ENCODE measurements around the gene CRTAC1.

The CRTAC1 gene

GRCh38 chr10:97850446-97850845 is 180.0 kb downstream of the CRTAC1 start:
- Histone ChIP-seq H3K27ac (replicated peaks) (no peak overlapping the region), H3K27me3 (ENCODE audit: insufficient read depth, poor library complexity, severe bottlenecking) (peaks cover 23% of the 10 kb centered on the region), H3K4me3 (replicated peaks; ENCODE audit: insufficient read depth, low read length) (no peak overlapping the region; the same call in 1 of the 2 replicates)
- TF ChIP-seq GABPA (IDR thresholded peaks at IDR 0.05; ENCODE audit: low read depth) = no peak
- no peak for TF ChIP-seq REST (IDR thresholded peaks at IDR 0.05; ENCODE audit: insufficient replicate concordance, low read depth)
- TF ChIP-seq CTCF (IDR thresholded peaks at IDR 0.05; ENCODE audit: insufficient read depth, low read length) = no peak
- DNase-seq (ENCODE audit: low read depth in 1 of 2, low spot score in 1 of 2) = no peak

- peak in 1 of 2 experiments; percentile 13 for DNase-seq (ENCODE audit: low read depth in 1 of 2, low spot score in 1 of 2)
- Histone ChIP-seq H3K27ac (replicated peaks) (no peak within 1 kb of the TSS), H3K4me3 (replicated peaks; ENCODE audit: insufficient read depth, low read length) (peak within 1 kb of the TSS; percentile 48), H3K27me3 (ENCODE audit: insufficient read depth, poor library complexity, severe bottlenecking) (peaks cover 23% of the 10 kb centered on the region)
- TF ChIP-seq REST (IDR thresholded peaks at IDR 0.05; ENCODE audit: insufficient replicate concordance, low read depth) = peak; percentile 90
- no peak for TF ChIP-seq GABPA (IDR thresholded peaks at IDR 0.05; ENCODE audit: low read depth)
- no peak for TF ChIP-seq CTCF (IDR thresholded peaks at IDR 0.05; ENCODE audit: insufficient read depth, low read length)
- TF ChIP-seq SPI1 (IDR thresholded peaks at IDR 0.05; ENCODE audit: borderline replicate concordance, low read depth) = no peak
- TF ChIP-seq POLR2AphosphoS5 (IDR thresholded peaks at IDR 0.05; ENCODE audit: low read depth) = no peak
These were observed 180.6 kb downstream of the CRTAC1 start, which contains the start of gene GOLGA7B for GRCh38 chr10:97849687-97850402. TSS of gene GOLGA7B (plus strand) at chr10:97849843. CDS start at chr10:97850304, 461 bp downstream.

- TF ChIP-seq REST (IDR thresholded peaks at IDR 0.05; ENCODE audit: insufficient replicate concordance, low read depth) (no peak), GABPA (IDR thresholded peaks at IDR 0.05; ENCODE audit: low read depth) (no peak), POLR2AphosphoS5 (IDR thresholded peaks at IDR 0.05; ENCODE audit: low read depth) (no peak), SPI1 (IDR thresholded peaks at IDR 0.05; ENCODE audit: borderline replicate concordance, low read depth) (no peak), CTCF (IDR thresholded peaks at IDR 0.05; ENCODE audit: insufficient read depth, low read length) (no peak)
- Histone ChIP-seq H3K4me3 (replicated peaks; ENCODE audit: insufficient read depth, low read length) (peak overlapping the region; percentile 48), H3K27me3 (ENCODE audit: insufficient read depth, poor library complexity, severe bottlenecking) (peaks cover 23% of the 10 kb centered on the region), H3K27ac (replicated peaks) (no peak overlapping the region)
- DNase-seq (ENCODE audit: low read depth in 1 of 2, low spot score in 1 of 2) = no peak
These were observed 181.2 kb downstream of the CRTAC1 start for GRCh38 chr10:97849103-97849686.

Measured in HL-60 (cell line).